OCI-LY7 (cell line): ENCODE data around the gene PEG3.

Source experiments
- EZH2phosphoT487 ChIP-seq: fragments of 200-600 bp; sonication (generic); IDR thresholded peaks from 2 replicates; pipeline ENCODE4 v1.6.1; 2018; ENCODE audit warnings: low read depth, borderline replicate concordance, mild to moderate bottlenecking, mixed run types, antibody characterized with exemption, low read length, moderate library complexity, mixed read lengths
- TF ChIP-seq, protein P1 (sequence below): fragments of 200-600 bp; sonication (generic); conservative IDR thresholded peaks from 2 replicates; pipeline ENCODE4 v1.5.1; 2014; ENCODE audit warnings: mild to moderate bottlenecking, antibody characterized with exemption, low read length, moderate library complexity, mixed read lengths

DNA sequence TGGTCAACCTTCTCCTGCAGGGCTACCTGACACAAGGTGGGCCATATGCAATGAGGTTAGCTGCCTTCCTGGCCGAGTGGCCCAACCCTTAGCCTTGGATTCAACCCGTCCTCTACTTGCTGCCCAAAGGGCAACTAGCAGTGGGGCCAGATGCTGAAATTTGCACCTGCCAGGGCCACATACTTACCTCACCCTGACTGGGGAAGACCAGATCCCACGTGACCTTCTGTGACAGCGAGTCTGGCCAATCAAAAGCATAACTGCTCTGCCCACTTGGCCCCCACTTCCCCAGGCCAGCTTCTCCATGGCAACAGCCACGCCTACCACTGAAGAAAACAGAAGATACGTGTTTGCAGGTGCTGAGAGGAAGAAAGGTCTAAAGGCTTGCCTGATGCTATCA lies 10.9 kb downstream of the PEG3 start:
- TF ChIP-seq, protein P1, sequence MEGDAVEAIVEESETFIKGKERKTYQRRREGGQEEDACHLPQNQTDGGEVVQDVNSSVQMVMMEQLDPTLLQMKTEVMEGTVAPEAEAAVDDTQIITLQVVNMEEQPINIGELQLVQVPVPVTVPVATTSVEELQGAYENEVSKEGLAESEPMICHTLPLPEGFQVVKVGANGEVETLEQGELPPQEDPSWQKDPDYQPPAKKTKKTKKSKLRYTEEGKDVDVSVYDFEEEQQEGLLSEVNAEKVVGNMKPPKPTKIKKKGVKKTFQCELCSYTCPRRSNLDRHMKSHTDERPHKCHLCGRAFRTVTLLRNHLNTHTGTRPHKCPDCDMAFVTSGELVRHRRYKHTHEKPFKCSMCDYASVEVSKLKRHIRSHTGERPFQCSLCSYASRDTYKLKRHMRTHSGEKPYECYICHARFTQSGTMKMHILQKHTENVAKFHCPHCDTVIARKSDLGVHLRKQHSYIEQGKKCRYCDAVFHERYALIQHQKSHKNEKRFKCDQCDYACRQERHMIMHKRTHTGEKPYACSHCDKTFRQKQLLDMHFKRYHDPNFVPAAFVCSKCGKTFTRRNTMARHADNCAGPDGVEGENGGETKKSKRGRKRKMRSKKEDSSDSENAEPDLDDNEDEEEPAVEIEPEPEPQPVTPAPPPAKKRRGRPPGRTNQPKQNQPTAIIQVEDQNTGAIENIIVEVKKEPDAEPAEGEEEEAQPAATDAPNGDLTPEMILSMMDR = no peak
- TF ChIP-seq EZH2phosphoT487 = no peak
